Prostate gland (tissue), 2 donors: ENCODE results near the gene PPP1R15B.

ENCODE experiments used
- CTCF ChIP-seq, 4 experiments: fragments of 200-600 bp in 2 of 4; fragments of 450-650 bp in 2 of 4; sonication (generic) in 2 of 4; IDR thresholded peaks; 1 replicate in 3 of 4; 2 replicates in 1 of 4; pipeline ENCODE4 v1.5.1; 2016 to 2019; ENCODE audit warnings: antibody characterized with exemption in 4 of 4, mild to moderate bottlenecking in 2 of 4, moderate library complexity in 2 of 4
- POLR2AphosphoS5 ChIP-seq: sonication (generic); formaldehyde crosslinking; IDR thresholded peaks from one replicate; pipeline ENCODE4 v1.6.1; 2017; ENCODE audit warnings: antibody characterized with exemption

- TF ChIP-seq CTCF (IDR thresholded peaks at IDR 0.05) (no peak), POLR2AphosphoS5 (no peak)
These were observed 54.6 kb downstream of the PPP1R15B start for GRCh38 chr1:204356997-204357396.
